AG10803 (cell line): ENCODE results near the gene MCOLN1.

Experiments
- DNase-seq: peaks from one replicate; pipeline ENCODE4 v3.0.0; 2010; ENCODE audit warnings: low read depth
- H3K4me3 ChIP-seq: 2 replicates; pipeline ENCODE4 v1.5.1; 2011; ENCODE audit warnings: mild to moderate bottlenecking, low read length, control low read depth
- TF ChIP-seq, protein P1 (sequence below): conservative IDR thresholded peaks from 2 replicates; pipeline ENCODE4 v1.5.1; 2011; ENCODE audit warnings: mild to moderate bottlenecking, low read length, control low read depth, inconsistent platforms

MCOLN1 gene

GRCh38 chr19:7500811-7501450 is 21.5 kb upstream of the MCOLN1 start:
- no peak for DNase-seq

GRCh38 chr19:7502552-7502951 is 19.9 kb upstream of the MCOLN1 start:
- TF ChIP-seq, protein P1, sequence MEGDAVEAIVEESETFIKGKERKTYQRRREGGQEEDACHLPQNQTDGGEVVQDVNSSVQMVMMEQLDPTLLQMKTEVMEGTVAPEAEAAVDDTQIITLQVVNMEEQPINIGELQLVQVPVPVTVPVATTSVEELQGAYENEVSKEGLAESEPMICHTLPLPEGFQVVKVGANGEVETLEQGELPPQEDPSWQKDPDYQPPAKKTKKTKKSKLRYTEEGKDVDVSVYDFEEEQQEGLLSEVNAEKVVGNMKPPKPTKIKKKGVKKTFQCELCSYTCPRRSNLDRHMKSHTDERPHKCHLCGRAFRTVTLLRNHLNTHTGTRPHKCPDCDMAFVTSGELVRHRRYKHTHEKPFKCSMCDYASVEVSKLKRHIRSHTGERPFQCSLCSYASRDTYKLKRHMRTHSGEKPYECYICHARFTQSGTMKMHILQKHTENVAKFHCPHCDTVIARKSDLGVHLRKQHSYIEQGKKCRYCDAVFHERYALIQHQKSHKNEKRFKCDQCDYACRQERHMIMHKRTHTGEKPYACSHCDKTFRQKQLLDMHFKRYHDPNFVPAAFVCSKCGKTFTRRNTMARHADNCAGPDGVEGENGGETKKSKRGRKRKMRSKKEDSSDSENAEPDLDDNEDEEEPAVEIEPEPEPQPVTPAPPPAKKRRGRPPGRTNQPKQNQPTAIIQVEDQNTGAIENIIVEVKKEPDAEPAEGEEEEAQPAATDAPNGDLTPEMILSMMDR, result no peak
- DNase-seq, result no peak
- no peak overlapping the region for H3K4me3 ChIP-seq

More at GRCh38 chr19:7500811-7501450, 21.5 kb upstream of the MCOLN1 start:
- no peak overlapping the region; the same call in 1 of the 2 replicates for H3K4me3 ChIP-seq
- TF ChIP-seq, protein P1, result no peak

DNA sequence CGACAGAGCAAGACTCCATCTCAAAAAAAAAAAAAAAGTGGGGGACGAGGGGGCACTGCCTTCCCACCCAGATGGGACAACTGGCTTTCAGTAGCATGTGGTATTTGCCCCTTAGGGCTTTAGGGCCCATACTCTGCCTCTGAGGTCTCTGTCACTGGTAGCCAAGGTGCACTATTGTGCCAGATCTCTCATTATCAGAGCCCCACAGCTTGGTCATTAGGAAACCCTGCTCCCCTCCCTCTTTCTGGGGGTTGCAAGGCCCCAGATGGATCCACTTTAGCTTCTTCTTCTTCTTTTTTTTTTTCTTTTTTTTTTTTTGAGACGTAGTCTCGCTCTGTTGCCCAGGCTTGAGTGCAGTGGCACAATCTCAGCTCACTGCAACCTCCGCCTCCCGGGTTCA is 17.7 kb upstream of the MCOLN1 start:
- TF ChIP-seq, protein P1, result no peak
- DNase-seq, result no peak
- no peak overlapping the region for H3K4me3 ChIP-seq

GRCh38 chr19:7505288-7505681 is 17.1 kb upstream of the MCOLN1 start:
- no peak for DNase-seq
- H3K4me3 ChIP-seq, result no peak overlapping the region

DNA sequence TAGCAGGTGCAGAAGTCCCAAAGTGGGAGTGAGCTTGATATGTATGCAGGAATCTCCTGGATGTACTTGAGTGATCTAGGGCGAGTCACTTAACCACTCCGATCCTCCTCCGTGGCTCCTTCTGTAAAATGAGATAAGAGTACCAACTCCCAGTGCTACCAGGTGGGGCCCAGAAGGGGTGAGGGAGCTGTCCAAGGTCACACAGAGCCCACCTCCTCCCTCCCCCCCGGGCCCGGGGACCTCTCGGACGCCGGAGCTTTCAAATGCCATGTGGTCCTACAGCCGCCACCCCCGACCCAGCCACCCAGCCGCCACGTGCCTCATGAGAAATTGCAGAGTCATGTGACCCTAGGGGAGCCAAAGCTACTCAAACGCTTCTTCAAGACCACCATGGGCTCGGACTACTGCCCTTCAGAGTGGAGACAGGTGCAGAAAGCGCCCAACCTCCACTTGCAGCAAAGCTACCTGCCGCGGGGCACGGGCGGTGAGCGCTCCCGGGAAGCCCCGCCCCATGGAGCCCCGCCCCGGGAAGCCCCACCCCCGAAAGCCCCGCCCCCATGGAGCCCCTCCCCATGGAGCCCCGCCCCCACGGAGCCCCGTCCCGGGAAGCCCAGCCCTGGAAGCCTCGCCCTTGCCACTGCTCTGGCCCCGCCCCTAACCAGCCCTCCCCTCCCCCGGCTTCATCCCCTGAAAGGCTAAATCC is 16.6 kb upstream of the MCOLN1 start:
- H3K4me3 ChIP-seq, result no peak overlapping the region
- TF ChIP-seq, protein P1, result no peak
- no peak for DNase-seq

More at GRCh38 chr19:7505288-7505681, 17.1 kb upstream of the MCOLN1 start:
- TF ChIP-seq, protein P1, result no peak

GRCh38 chr19:7506385-7507328 is 15.8 kb upstream of the MCOLN1 start:
- TF ChIP-seq, protein P1, result no peak
- H3K4me3 ChIP-seq, result no peak overlapping the region
- DNase-seq, result peak; percentile 81
